Common myeloid progenitor, CD34-positive (primary cell): ENCODE results near the gene CATSPER4.

Experiments used
- CTCF ChIA-PET: fragments of 350-600 bp; sonication (Branson Sonifier 250); formaldehyde crosslinking; loops from one replicate; lab custom pipeline; 2021; ENCODE audit warnings: antibody characterized with exemption; lab: Charles Lee
- POLR2A ChIA-PET: fragments of 350-600 bp; sonication (Branson Sonifier 250); formaldehyde crosslinking; loops from one replicate; lab custom pipeline; 2021; ENCODE audit warnings: antibody characterized with exemption; lab: Charles Lee
- DNase-seq, 3 donors: peaks; one replicate each; pipeline versions ENCODE4 v3.0.0 to v3.0.0-alpha.2; 2013
- H3K27ac ChIP-seq, 2 experiments: 1 replicate in 1 of 2; 2 replicates in 1 of 2; pipeline ENCODE4 v1.7.0; 2013; ENCODE audit warnings: inconsistent platforms in 2 of 2, low read length in 2 of 2, mild to moderate bottlenecking in 2 of 2, low read depth in 1 of 2, moderate library complexity in 1 of 2; ENCODE audit not compliant: severe bottlenecking in 2 of 2, insufficient read depth in 1 of 2, poor library complexity in 1 of 2
- H3K27me3 ChIP-seq, 5 experiments: replicated peaks in 2 of 5; 1 replicate in 3 of 5; 2 replicates in 2 of 5; pipeline versions ENCODE4 v1.6.1 to v1.7.0; 2013; ENCODE audit warnings: low read length in 4 of 5, mild to moderate bottlenecking in 2 of 5, moderate library complexity in 2 of 5, inconsistent platforms in 1 of 5; ENCODE audit not compliant: insufficient read depth in 5 of 5, control insufficient read depth in 4 of 5
- H3K36me3 ChIP-seq, 4 experiments: 1 replicate in 2 of 4; 2 replicates in 2 of 4; pipeline versions ENCODE4 v1.6.1 to v1.7.0; 2013; ENCODE audit warnings: low read length in 3 of 4, control low read depth in 1 of 4, mild to moderate bottlenecking in 1 of 4; ENCODE audit not compliant: control insufficient read depth in 4 of 4, insufficient read depth in 4 of 4
- H3K4me1 ChIP-seq, 4 experiments: 1 replicate in 3 of 4; 2 replicates in 1 of 4; pipeline versions ENCODE4 v1.6.1 to v1.7.1; 2013; ENCODE audit warnings: low read length in 3 of 4, mild to moderate bottlenecking in 3 of 4, control low read depth in 1 of 4, inconsistent platforms in 1 of 4, moderate library complexity in 1 of 4; ENCODE audit not compliant: control insufficient read depth in 4 of 4, insufficient read depth in 4 of 4; ENCODE audit errors: control extremely low read depth in 1 of 4
- H3K4me3 ChIP-seq, 7 experiments: 1 replicate in 4 of 7; 2 replicates in 3 of 7; pipeline versions ENCODE4 v1.5.1 to v1.7.0; 2013; ENCODE audit warnings: mild to moderate bottlenecking in 7 of 7, low read length in 6 of 7, moderate library complexity in 6 of 7, inconsistent platforms in 2 of 7, low read depth in 2 of 7, control low read depth in 1 of 7; ENCODE audit not compliant: insufficient read depth in 4 of 7, control insufficient read depth in 1 of 7; ENCODE audit errors: extremely low read depth in 1 of 7
- H3K9me3 ChIP-seq, 5 experiments: 1 replicate in 4 of 5; 2 replicates in 1 of 5; pipeline versions ENCODE4 v1.6.1 to v1.7.1; 2013; ENCODE audit warnings: low read length in 4 of 5, mild to moderate bottlenecking in 2 of 5, inconsistent platforms in 1 of 5, low read depth in 1 of 5, moderate library complexity in 1 of 5; ENCODE audit not compliant: control insufficient read depth in 4 of 5, insufficient read depth in 2 of 5; ENCODE audit errors: control extremely low read depth in 1 of 5
- WGBS: methylation state at CpG from one replicate; pipeline ENCODE4 v1.1.5; 2013; ENCODE audit not compliant: insufficient coverage; 5-methylcytosine and 5-hydroxymethylcytosine counted together

Gene CATSPER4

DNA sequence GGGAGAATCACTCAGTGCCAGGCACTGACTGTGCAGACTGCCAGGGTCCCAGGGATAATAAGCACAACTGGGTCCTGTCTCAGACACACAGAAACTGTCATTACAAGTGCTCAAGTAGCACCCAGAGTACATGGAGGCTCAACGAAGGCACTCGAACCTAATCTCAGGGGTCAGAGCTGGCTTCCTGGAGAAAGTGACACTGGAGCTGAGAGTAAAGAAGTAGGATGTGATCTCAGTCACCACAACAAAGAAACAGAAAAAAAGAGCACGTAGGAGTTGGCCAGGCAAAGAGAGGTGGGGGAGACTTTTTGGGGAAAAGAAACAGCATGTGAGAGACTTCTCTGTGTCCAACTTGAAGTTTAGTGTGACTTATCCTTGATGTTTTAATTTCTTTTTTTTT is 1.3 kb downstream of the CATSPER4 start:
- no peak for DNase-seq
- no peaks in the 10 kb centered on the region for H3K4me1 ChIP-seq
- 62% methylated on average over 3 of the region's 3 CpGs for WGBS
- peaks cover 0 to 5% (median 0%) of the 10 kb centered on the region in 4 experiments for H3K36me3 ChIP-seq
- CTCF ChIA-PET, result interaction anchor here (0.6 to 1.5 kb wide), 2 partner anchors 13 to 142 kb away, joined by 4 to 5 read pairs; no protein-coding TSS in a partner anchor
- no peaks in the 10 kb centered on the region for H3K9me3 ChIP-seq
- POLR2A ChIA-PET, result no interaction called here
- H3K27ac ChIP-seq, result no peak overlapping the region
- no peaks in the 10 kb centered on the region for H3K27me3 ChIP-seq
- no peak overlapping the region for H3K4me3 ChIP-seq

DNA sequence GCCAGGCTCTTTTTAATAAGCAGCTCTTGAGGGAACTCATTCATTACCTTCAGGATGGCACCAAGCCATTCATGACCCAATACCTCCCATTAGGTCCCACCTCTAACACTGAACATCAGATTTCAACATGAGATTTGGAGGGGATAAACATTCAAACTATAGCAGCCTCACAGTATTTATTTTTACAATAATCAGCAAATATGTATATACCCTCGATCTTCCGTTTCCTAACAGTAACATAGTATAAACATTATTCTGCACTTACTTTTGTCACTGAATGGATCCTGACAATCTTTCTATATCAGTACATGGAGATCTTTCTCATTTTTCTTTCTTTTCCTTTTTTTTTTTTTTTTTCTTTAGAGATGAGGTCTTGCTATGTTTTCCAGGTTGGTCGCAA is 5.4 kb downstream of the CATSPER4 start:
- H3K27ac ChIP-seq, result no peak overlapping the region
- no CpG with 5 or more reads among the region's 3 CpGs for WGBS
- peaks cover 0 to under 1% (median 0%) of the 10 kb centered on the region in 4 experiments for H3K4me1 ChIP-seq
- ChIA-PET POLR2A (no interaction called here), CTCF (interaction anchor here (0.8 kb wide), 2 partner anchors 9 to 126 kb away, joined by 3 read pairs; no protein-coding TSS in a partner anchor)
- no peak overlapping the region for H3K4me3 ChIP-seq
- no peaks in the 10 kb centered on the region for H3K9me3 ChIP-seq
- DNase-seq, result no peak
- H3K36me3 ChIP-seq, result no peaks in the 10 kb centered on the region
- H3K27me3 ChIP-seq, result no peaks in the 10 kb centered on the region

DNA sequence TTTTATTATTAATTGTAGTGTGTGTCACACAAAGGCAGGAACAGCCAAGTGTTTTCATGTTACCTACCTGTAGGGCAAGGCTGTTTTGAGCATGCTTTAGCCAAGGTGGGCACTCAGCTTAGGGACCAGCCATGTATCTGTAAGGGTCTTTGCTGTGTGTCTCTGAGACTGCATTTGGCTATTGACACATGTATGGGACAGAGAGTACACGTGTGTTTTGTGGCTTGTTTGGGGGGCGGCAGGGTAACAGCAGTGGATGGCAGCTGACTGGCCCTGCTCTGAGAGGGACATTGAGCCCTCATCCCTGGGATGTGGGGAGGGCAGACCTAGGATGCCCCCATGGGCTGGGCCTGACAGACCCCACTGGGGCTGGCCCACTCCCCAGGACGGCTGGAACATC is 6.9 kb downstream of the CATSPER4 start:
- WGBS, result 100% methylated on average over 2 of the region's 3 CpGs
- POLR2A ChIA-PET, result no interaction called here
- H3K36me3 ChIP-seq, result no peaks in the 10 kb centered on the region
- no peaks in the 10 kb centered on the region for H3K9me3 ChIP-seq
- H3K4me3 ChIP-seq, result no peak overlapping the region
- no peaks in the 10 kb centered on the region for H3K27me3 ChIP-seq
- CTCF ChIA-PET, result interaction anchor here (1.0 to 1.1 kb wide), 2 partner anchors 11 to 87 kb away, joined by 3 read pairs; no protein-coding TSS in a partner anchor
- H3K27ac ChIP-seq, result no peak overlapping the region
- DNase-seq, result no peak
- peaks cover 0 to 6% (median 0%) of the 10 kb centered on the region in 4 experiments for H3K4me1 ChIP-seq

DNA sequence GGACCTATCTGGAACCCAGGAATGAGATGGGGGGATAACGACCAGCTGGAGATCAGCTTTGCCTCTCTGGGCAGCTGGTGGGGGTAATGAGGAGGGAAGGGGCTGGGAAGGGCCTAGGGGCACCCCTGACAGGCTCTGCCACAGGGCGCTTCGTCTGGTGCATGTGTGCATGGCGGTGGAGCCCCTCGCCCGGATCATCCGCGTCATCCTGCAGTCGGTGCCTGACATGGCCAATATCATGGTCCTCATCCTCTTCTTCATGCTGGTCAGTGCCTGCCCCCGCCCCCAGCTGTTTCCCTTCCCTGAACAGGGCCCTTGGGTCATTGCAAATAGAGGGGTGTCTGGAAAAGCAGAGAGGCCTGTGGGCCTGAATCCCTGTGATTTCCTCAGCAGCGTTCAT is 7.4 kb downstream of the CATSPER4 start:
- no peak overlapping the region for H3K27ac ChIP-seq
- H3K27me3 ChIP-seq, result no peaks in the 10 kb centered on the region
- POLR2A ChIA-PET, result no interaction called here
- 95% methylated on average over 11 of the region's 11 CpGs for WGBS
- no peaks in the 10 kb centered on the region for H3K9me3 ChIP-seq
- H3K4me3 ChIP-seq, result no peak overlapping the region
- CTCF ChIA-PET, result interaction anchor here (1.0 to 1.1 kb wide), 2 partner anchors 12 to 88 kb away, joined by 3 read pairs; no protein-coding TSS in a partner anchor
- peaks cover 0 to 6% (median 0%) of the 10 kb centered on the region in 4 experiments for H3K4me1 ChIP-seq
- DNase-seq, result no peak
- no peaks in the 10 kb centered on the region for H3K36me3 ChIP-seq

DNA sequence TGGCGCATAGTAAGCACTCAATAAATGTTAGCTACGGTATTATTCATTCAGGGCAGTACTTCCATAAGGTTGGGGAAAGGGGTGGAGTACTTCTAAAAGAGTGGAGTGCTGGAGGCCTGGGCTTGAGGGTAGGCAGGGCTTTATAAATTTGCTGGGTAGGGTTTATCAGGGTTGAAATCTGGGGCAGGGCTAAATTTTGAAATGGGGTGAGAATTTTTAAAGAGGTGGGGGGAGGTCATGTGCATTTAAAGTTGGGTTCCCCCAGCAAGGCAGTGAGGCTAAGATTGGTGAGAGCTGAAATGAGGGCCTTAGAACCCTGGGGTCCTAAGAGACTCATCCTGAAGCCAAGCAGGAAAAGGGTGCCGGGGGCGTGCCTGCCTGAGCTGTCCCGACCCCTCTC is 10.0 kb downstream of the CATSPER4 start:
- ChIA-PET POLR2A (no interaction called here), CTCF (interaction anchor here (0.6 to 1.2 kb wide), 3 partner anchors 22 to 58 kb away, joined by 3 read pairs; no protein-coding TSS in a partner anchor)
- Histone ChIP-seq H3K4me3 (no peak overlapping the region), H3K27me3 (peaks cover 0 to 3% (median 0%) of the 10 kb centered on the region in 5 experiments), H3K9me3 (no peaks in the 10 kb centered on the region), H3K27ac (no peak overlapping the region), H3K4me1 (peaks cover 0 to 6% (median 0%) of the 10 kb centered on the region in 4 experiments), H3K36me3 (no peaks in the 10 kb centered on the region)
- 100% methylated on average over 3 of the region's 5 CpGs for WGBS
- DNase-seq, result no peak

DNA sequence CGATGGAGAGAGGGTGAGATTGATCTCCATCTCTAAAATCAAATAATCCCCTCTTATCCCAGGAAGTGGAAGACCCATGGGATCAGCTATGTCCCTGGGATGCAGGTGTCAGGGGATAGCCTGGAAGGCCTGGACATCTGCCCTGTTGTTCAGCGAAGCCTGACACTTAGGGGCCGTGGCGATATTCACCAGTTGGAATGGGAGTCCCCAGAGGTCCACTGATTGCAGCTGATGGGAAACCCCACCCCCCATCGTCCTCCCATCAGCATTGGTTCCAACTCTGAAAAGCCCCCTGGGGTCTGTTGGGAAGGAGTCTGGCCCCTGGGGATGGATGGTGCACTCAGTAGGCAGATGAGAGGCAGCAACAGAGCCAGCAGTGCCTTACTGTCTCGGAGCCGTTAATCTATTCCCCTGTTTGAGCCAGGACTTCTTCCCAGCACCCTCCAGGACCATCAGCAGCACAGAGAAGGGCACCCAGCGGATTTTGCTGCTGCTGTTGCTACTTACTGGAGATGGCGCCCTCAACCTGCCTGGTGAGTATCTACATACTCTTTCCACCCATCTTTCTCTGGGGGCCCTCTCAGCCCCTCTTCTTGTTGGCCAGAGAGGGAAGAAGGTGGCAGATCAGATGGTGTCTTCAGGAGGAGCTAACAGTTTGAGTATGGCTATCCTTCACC is 13.4 kb downstream of the CATSPER4 start:
- Histone ChIP-seq H3K4me3 (no peak overlapping the region), H3K27ac (no peak overlapping the region), H3K9me3 (no peaks in the 10 kb centered on the region), H3K27me3 (peaks cover 0 to 3% (median 0%) of the 10 kb centered on the region in 5 experiments), H3K4me1 (peaks cover 0 to 6% (median 0%) of the 10 kb centered on the region in 4 experiments), H3K36me3 (no peaks in the 10 kb centered on the region)
- ChIA-PET CTCF (interaction anchor here (0.6 to 2.1 kb wide), 12 partner anchors 9 to 214 kb away, joined by 3 to 7 read pairs (median 4); partner anchors contain the start of genes CATSPER4 and CNKSR1), POLR2A (interaction anchor here (0.5 kb wide), 1 partner anchor 175 kb away, joined by 3 read pairs; no protein-coding TSS in a partner anchor)
- peak; percentile 11 to 44 (median 37) for DNase-seq
- WGBS, result 94% methylated on average over 4 of the region's 9 CpGs
